ENCODE measurements around the gene SLC2A13. TPM values are rescaled to one million over a fixed set of nuclear protein-coding genes. Genes with fewer than 3 reads are reported as not detected.

The SLC2A13 gene
- total RNA-seq, 2 donors from 2014 or later = 10.3 to 12.9 TPM

DNA sequence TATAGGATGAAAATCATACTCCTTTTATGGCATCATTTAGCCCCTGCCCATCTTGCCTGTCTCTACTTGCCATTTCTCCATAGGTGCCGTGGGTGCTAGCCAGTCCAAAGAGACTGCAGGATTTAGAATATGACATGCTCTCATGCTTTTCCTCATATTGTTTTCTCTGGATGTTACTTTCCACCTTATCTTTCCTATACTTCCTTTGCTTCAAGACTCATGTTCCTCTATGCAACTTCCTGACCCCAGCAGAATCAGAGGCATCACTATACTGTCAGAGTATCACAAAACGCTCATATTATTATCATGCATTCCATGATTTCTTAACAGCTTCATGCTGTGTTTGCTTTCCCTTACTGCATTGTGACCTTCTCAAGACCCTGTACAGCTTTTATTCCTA lies 265.5 kb downstream of the SLC2A13 start:
- Mint-ChIP-seq H3K4me3 (no peak overlapping the region), H3K4me1 (no peaks in the 10 kb centered on the region), H3K27ac (no peak overlapping the region), H3K27me3 (ENCODE audit: insufficient read depth) (no peaks in the 10 kb centered on the region), H3K9me3 (peaks cover 1% of the 10 kb centered on the region), H3K36me3 (ENCODE audit: low read depth) (no peaks in the 10 kb centered on the region)
- Histone ChIP-seq H3K4me1 (ENCODE audit: control insufficient read depth, insufficient read depth, low read length) (no peaks in the 10 kb centered on the region), H3K9me3 (ENCODE audit: control insufficient read depth, low read length) (no peaks in the 10 kb centered on the region), H3K27me3 (ENCODE audit: control insufficient read depth, insufficient read depth, low read length, poor library complexity, severe bottlenecking) (no peaks in the 10 kb centered on the region), H3K27ac (ENCODE audit: low read depth, low read length) (no peak overlapping the region), H3K9ac (ENCODE audit: extremely low read depth, low read length, poor library complexity, severe bottlenecking) (no peak overlapping the region), H3K4me3 (ENCODE audit: low read length) (no peak overlapping the region), H3K36me3 (ENCODE audit: control insufficient read depth, insufficient read depth, low read length) (no peaks in the 10 kb centered on the region)
- no peak for DNase-seq
- 91 to 93% methylated on average over 2 of the region's 2 CpGs for WGBS, 2 experiments (ENCODE audit: insufficient coverage in 1 of 2, insufficient read length in 1 of 2)
- TF ChIP-seq, protein P1, sequence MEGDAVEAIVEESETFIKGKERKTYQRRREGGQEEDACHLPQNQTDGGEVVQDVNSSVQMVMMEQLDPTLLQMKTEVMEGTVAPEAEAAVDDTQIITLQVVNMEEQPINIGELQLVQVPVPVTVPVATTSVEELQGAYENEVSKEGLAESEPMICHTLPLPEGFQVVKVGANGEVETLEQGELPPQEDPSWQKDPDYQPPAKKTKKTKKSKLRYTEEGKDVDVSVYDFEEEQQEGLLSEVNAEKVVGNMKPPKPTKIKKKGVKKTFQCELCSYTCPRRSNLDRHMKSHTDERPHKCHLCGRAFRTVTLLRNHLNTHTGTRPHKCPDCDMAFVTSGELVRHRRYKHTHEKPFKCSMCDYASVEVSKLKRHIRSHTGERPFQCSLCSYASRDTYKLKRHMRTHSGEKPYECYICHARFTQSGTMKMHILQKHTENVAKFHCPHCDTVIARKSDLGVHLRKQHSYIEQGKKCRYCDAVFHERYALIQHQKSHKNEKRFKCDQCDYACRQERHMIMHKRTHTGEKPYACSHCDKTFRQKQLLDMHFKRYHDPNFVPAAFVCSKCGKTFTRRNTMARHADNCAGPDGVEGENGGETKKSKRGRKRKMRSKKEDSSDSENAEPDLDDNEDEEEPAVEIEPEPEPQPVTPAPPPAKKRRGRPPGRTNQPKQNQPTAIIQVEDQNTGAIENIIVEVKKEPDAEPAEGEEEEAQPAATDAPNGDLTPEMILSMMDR (conservative IDR thresholded peaks at IDR 0.05) = no peak

DNA sequence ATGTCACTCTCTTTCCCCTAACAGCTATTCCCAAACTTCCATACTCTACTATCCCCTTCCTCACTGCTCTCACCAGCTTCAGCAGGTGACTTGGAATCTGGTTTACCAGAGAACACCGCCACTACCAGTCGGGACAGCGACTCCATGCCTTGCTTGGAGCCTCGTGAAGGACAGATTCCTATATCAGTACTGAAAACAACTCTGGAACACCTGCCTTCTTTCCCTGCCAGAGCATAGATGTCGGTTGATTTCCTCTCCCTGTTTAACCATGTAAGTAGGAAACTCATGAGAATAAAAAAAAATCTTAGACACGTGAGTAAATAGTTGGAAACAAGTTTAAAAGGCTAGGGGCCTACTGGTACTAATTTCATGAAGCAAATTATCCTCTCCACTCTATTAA lies 266.8 kb downstream of the SLC2A13 start:
- Mint-ChIP-seq H3K27me3 (ENCODE audit: insufficient read depth) (no peaks in the 10 kb centered on the region), H3K4me1 (no peaks in the 10 kb centered on the region), H3K4me3 (no peak overlapping the region), H3K9me3 (peaks cover 1% of the 10 kb centered on the region), H3K27ac (no peak overlapping the region), H3K36me3 (ENCODE audit: low read depth) (no peaks in the 10 kb centered on the region)
- no peak overlapping the region for H3K9ac ChIP-seq (ENCODE audit: extremely low read depth, low read length, poor library complexity, severe bottlenecking)
- H3K27ac ChIP-seq (ENCODE audit: low read depth, low read length) = no peak overlapping the region
- H3K9me3 ChIP-seq (ENCODE audit: control insufficient read depth, low read length) = no peaks in the 10 kb centered on the region
- TF ChIP-seq, protein P1 (conservative IDR thresholded peaks at IDR 0.05) = no peak
- no peak for DNase-seq
- no peaks in the 10 kb centered on the region for H3K27me3 ChIP-seq (ENCODE audit: control insufficient read depth, insufficient read depth, low read length, poor library complexity, severe bottlenecking)
- H3K36me3 ChIP-seq (ENCODE audit: control insufficient read depth, insufficient read depth, low read length) = no peaks in the 10 kb centered on the region
- 85 to 94% methylated on average over 3 to 6 of the region's 6 CpGs for WGBS, 2 experiments (ENCODE audit: insufficient coverage in 1 of 2, insufficient read length in 1 of 2)
- H3K4me3 ChIP-seq (ENCODE audit: low read length) = no peak overlapping the region
- H3K4me1 ChIP-seq (ENCODE audit: control insufficient read depth, insufficient read depth, low read length) = no peaks in the 10 kb centered on the region

DNA sequence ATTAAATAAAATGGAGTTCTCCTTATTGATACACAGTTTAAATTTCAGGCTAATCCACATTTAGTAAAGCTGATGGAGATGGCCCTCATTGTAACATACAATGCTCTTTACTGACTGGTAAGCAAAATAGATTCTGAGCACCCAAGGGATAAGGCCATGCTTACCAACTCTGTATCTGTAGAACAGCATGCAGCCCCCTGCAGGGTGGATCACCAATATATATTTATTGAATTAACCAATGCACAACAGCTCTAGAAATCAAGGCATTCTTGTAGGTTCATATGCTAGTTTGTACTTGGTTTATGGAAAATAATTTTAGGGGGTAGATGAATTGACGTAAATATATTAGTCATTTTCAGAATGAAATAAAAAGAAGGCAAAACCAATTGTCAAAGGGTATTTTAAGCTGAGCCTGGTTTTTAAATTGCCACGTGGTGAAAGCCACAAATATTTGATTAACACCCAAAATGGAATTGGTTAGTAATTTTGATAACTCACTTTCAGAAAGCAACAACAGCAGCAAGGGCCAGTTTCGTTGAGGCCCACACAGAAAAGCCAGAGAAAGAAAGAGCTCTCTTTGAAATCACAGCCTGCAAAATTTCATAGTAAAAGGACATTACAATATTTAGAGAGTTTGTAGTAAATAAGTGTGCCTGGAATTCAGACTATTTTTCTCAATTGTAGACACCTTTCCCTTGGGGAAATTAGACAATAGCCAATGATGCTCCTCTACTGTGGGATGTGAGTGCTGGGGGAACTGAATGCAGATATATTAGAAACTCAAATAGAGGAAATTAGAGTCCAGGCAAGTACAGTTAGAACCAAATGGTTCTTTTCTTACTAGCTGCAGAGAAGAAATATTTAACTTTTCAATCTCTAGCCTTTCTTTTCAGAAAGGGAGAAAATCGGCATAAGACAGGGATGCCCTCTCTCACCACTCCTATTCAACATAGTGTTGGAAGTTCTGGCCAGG lies 270.1 kb downstream of the SLC2A13 start:
- TF ChIP-seq, protein P1 (conservative IDR thresholded peaks at IDR 0.05) = no peak
- Mint-ChIP-seq H3K4me1 (no peaks in the 10 kb centered on the region), H3K36me3 (ENCODE audit: low read depth) (no peaks in the 10 kb centered on the region), H3K9me3 (peaks cover 1% of the 10 kb centered on the region), H3K27me3 (ENCODE audit: insufficient read depth) (no peaks in the 10 kb centered on the region), H3K27ac (no peak overlapping the region), H3K4me3 (no peak overlapping the region)
- H3K9ac ChIP-seq (ENCODE audit: extremely low read depth, low read length, poor library complexity, severe bottlenecking) = no peak overlapping the region
- H3K36me3 ChIP-seq (ENCODE audit: control insufficient read depth, insufficient read depth, low read length) = no peaks in the 10 kb centered on the region
- DNase-seq = no peak
- no peaks in the 10 kb centered on the region for H3K9me3 ChIP-seq (ENCODE audit: control insufficient read depth, low read length)
- no peaks in the 10 kb centered on the region for H3K4me1 ChIP-seq (ENCODE audit: control insufficient read depth, insufficient read depth, low read length)
- no peaks in the 10 kb centered on the region for H3K27me3 ChIP-seq (ENCODE audit: control insufficient read depth, insufficient read depth, low read length, poor library complexity, severe bottlenecking)
- 92 to 94% methylated on average over 2 to 3 of the region's 4 CpGs for WGBS, 2 experiments (ENCODE audit: insufficient coverage in 1 of 2, insufficient read length in 1 of 2)
- H3K27ac ChIP-seq (ENCODE audit: low read depth, low read length) = no peak overlapping the region
- no peak overlapping the region for H3K4me3 ChIP-seq (ENCODE audit: low read length)
